ENCODE results near the gene BCL10.

Gene BCL10

DNA sequence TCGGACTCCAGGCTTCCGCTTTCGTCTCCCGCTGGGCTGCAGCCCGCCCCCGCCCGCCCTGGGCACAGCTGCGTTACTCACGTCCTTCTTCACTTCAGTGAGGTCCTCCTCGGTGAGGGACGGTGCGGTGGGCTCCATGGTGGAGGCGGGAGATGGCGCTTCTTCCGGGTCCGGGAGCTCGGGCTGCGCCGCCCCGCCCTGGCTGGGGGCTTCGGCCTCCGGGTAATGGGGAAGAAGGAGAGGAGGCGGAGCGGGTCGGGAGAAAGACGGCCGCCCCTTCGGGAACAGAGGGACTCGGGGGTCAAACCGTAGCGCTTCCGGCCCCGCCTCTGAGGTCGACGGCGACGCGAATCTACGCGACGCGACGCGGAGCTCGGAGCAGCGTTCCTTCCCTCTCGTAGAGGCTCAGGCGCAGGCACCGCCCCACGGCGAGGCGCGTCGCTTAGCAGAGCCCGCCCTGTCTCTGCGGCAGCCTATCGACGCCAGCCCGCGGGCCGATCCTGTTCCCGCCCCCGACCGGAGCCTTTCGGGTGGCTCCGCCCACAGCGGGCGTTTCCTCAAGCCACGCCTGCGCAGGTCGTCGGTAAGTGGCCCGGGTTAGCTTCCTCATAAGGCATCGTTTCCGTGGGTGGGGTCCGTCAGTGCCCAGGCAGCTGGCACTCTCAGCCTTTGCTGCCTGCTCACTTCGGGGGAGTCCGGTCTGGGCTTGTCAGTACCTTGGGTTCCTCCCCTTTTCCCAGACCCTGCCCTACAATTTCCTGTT lies at the start of gene BCL10:
Gene BCL10 (minus strand): TSS at position 418 of the 763 bp plus-strand sequence. CDS start 280 bp downstream, at position 138.
- peak; percentile 96 for DNase-seq

DNA sequence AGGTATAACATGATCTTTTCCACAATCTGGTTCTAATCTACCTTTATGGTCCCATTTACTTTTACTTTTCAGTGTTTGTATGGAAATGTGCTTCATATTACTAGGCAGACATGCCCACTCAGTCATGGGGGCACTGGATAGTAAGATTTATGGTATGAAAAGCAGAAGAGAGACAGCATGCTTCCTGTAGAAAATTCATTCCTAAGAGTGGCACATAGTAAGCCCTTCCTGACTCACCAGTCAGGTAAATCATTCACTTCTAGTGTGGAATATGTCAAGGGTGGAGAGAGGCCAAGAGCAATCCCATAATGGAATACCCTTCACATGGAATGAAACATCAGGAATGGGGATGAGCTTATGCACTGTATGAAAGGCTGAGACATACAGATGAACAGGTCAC lies 49.5 kb upstream of the BCL10 start:
- no peak for DNase-seq

DNA sequence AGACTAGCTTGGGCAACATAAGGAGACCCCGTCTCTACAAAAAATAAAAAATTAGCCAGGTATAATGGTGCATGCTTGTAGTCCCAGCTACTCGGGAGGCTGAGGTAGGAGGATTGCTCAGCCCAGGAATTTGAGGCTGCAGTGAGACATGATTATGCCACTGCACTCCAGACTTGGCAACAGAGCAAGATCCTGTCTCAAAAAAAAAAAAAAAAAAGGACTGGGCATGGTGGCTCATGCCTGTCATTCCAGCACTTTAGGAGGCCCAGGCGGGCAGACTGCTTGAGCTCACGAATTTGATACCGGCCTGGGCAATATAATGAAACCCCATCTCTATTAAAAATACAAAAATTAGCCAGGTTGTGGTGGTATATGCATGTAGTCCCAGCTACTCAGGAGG lies 47.3 kb upstream of the BCL10 start:
- DNase-seq: no peak

DNA sequence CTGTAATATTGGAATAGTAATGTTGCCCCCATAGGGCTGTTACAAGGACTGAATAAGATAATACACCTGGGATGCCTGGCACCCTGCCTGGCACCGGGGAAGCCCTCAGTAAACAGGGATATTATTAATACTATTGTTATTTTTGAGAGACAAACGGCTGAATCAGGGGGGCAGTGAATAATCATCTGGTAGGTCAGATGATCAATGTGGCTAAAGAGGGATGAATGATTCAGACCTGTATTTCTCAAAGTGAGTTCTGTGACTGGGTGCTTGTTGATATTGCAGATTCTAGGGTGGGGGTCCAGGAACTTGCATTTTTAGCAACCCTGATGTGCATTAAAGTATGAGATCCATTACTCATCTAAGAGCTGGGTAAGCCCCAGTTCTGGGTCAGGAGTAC lies 46.2 kb upstream of the BCL10 start:
- DNase-seq: peak; percentile 30

DNA sequence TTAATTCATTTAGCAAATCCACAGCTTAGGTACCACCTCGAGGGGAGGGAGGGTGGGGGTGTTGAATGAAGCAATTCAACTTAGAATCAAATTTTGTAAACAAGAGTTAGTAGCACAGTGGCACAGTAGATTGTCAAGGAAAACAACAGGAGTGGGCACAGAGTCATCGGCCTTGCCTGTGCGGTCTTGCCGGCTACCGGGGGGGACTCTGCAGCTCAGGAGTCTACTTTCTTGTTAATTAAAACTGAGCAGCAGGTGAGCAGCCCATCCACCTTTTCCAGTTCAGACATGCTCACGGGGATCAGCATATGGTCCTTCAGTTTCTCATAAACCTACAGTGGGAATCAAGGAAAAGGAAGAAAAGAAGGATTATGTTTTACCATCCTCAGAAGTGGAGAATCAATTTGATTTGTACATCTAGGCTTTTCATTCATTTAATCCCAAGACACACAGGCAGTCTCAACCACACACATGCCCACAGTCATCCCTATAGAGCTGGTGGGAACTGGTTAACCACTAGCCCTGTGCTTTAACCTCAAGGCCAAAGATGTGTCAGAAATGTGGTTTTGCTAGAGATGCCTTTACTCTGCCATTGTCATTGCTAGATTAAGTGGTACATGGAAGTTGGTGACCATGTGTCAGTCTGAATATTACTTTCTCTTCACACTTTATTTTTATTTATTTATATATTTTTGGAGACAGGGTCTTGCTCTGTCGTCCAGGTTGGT lies 45.0 kb upstream of the BCL10 start:
- DNase-seq: peak; percentile 71

DNA sequence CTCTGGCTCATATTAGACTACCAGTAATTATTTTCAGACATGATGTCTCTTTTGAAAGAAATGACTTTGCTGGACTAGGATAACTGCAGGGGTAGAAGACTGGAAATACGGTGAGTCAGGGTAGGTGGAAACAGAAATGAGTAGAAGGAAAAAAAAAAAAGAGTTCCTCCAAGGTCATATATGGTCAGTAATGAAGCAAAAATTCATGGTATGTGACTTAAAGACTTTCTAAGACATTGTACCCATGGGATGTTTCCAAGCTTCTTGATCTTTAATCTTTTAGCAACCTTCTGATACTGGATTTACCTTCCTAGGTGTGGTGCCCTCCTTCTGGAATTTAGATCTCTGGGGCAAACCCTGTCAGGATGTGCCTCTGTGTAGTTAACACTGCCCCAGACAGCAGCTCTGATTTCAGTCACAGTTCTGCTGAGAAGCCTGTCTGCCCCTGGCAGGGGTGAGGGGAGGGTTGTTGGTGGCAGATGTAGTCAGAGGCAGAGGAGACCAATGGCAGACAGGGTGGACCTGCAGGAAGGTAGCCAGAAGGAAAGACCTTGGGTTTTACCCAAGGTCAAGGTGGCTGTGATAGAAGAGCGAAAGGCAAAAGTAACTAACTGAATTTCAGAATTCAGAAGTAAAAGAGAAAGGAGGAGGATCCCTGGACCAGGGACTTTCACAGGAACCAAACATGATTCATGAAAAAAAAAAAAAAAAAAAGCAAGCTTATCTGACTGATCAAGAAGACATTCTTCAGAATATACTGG lies 44.1 kb upstream of the BCL10 start:
- DNase-seq: peak; percentile 81

DNA sequence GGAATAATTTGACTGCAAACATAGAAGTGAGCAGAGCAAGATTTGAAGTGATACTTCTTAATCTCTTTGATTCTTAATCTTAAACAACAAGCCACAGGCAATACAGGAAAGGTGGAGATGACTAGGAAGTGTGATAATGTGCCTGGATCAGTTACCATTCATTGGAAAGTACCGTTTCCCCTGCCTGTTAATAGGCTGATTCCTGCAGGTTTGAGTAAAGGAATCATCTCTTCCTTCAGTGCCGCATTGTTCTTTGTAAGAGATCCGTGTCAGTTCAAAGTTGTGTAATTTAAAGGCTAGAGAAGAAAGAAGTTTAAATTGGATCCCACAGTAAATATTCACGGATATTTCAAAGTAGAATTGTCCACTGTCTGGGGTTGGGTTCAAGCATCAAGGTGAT lies 43.5 kb upstream of the BCL10 start:
- DNase-seq: no peak

DNA sequence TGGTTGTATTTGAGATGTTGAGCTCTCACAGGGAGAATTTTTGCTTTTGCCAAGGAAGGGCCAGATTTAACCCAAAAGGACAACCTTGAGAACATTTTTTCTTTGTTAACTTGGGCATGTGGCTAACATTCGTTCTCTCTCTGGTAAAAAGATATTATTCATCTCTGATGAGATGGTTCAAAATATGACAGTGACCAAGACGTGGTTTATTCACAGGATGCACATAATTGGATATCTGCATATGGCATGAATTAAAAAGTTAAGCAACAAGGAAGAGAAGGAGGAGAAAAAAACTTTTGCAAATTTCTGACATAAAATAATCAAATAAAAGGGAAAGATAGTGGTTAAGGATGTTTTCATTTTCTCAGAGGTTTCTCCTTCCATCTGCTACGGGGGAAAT lies 43.1 kb upstream of the BCL10 start:
- DNase-seq: peak; percentile 76

DNA sequence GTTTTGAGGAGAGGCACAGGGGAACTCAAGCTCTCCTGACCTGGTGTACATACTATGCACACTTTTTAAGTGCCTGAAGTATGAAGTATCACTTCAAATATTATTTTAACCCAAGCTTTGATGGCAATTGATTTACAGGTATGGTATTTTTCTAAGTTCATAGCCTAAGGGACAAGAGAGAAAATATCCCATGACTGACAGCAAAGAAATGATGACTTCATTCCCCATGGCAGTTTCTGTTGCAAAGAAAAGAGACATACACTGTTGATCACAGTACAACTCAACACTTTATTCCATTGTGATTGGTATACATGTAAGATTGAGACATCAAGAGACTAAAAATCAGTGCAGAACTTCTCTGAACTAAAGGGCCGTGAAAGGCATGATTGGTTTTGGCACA lies 41.8 kb upstream of the BCL10 start:
- no peak for DNase-seq

DNA sequence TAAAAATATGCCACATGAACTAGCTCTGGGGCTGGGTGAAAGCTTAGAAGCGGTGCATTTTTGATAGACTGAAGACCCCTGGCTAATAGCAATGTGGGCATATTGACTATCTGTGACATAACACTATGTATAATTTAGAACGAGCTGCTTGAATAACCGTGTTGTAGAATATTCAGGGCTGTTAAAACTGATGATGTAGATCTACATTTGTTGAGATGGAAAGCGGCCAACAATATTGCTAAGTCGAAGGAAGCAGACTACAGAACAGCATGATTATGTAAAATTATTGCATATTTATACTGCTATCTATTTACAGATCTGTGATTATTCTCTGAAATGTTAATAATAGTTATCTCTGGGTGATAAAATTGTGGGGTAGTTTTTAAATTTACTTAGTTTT lies 41.1 kb upstream of the BCL10 start:
- DNase-seq: no peak

DNA sequence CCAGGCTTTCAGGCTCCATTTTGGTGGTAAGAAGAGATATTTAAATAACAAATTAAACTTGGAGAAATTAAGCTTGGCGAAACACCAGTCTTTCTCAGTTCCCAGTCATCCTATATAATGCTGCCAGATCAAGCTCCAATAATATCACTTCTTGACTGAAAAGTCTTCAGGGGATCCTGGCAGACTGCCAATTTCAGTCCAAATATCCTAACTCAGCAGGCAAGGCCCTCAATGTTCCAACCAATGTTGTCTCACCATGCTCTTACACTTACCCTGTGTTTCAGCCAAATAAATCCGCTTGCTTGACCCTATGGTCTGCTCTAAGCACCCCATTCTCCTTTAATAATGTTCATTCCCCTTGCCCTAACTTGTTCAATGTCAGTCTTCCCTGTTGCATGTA lies 39.9 kb upstream of the BCL10 start:
- DNase-seq: no peak

DNA sequence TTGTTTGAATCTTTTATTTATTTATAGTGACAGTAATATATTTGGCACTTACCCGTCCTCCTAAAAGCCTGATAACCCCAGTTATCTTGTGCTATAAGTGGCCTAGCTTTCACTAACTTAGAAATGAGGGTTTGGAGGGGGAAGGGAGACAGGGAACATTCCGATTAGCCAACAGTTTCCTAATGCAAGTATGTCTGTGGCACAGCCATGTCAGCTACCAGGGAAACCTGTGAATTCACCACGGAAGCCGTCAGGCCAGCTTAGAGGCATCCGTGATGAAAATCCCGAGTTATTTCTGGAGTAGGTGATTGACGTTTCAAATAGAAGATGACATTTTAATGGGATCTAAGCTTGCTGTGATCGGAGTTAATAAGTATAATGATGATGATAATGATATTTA lies 39.4 kb upstream of the BCL10 start:
- peak; percentile 46 for DNase-seq

DNA sequence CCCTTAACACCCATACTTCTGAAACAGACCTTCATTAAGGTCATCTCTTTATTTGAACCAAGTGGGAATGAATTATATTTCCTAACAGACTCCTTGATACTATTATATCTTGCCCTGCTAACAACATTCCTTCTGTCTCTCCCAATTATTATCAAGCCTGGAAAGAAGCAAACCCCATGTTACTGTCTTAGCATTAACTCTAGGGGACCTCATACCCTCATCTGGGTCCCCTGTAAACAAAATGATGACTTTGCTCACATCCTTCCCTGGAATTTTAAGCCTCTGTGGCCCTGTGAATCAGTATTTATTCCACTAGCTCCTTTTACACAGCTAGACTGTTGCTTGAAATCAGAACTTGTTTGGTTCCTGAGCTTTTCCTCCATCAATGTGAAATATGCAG lies 38.3 kb upstream of the BCL10 start:
- peak; percentile 78 for DNase-seq

DNA sequence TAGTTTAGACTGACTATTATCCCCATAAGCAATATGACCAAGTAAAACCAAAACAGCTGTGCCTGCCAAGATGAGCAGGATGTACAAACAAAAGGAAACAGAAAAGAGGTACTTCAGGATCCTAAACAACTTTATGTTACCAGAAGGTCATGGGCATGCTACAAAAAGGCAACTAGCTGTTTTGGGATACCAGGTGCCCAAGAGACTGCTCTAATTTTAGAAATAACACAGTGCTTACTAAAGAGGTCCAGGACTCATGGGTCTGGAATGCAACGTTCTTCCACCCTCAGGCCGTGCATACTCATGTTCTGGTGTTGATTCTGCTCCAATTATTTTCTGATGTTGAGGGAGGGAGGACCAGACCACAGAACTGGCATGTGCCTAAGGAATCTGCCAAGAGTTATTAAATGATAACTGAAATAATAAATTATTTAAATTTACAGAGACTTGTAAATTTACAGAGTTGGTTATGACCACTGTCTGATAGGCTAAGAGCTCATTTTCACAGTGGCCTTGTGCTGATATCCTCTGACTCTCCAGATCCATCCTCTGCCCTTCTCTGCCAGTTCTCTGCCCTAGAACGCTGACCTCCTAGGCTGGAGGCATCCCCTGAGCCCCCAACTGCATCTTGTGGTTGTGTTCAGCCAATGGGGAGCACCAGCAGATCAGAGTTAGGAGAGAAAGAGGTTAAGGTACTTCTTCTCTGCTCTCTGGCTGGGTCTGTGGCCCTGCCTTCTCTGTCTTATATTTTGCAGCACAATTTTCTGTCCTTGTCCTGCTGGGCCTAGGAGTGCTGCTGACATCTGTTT lies 37.7 kb upstream of the BCL10 start:
- peak; percentile 96 for DNase-seq

DNA sequence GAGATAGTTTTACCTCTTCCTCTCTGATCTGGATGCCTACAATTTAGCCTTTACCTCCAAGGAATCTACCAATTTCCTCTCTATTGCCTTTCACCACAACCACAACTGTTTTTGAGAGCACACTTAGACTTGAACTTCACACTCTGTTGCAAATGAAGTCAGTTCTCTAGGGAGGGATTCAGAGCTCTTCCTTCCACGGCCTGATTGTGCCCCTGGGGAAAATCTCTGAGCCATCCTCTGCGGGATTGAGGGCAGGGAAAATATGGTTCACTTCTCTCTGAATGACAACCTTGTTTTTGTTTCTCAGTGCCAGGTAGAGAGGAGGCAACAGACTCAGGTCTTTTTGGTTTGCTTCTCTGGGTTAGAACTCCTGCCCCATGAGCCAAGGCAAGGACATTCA lies 35.4 kb upstream of the BCL10 start:
- no peak for DNase-seq

DNA sequence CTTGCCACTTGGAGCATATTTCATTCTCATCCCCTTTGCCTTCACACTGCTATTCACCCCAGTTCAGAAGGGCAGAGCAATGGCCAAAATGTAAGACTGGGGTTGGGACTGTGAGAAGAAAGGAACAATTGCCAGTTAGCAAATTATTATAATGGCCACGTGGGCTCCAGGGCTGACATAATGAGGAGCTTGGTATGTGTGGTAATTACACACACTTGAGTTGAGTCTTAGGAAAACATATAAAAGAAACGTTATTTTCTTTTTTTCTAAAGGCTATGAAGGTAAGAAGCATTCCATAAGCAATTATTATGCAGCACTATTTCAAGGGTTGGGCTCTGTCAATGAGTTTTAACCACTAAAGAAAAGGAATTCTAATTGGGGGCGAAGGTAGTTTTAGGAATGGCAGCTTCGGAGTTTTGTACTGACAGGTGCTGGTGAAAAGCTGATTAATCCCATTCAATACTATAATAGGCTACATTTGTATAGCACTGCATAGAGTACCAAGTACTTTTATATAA lies 32.5 kb upstream of the BCL10 start:
- DNase-seq: no peak

DNA sequence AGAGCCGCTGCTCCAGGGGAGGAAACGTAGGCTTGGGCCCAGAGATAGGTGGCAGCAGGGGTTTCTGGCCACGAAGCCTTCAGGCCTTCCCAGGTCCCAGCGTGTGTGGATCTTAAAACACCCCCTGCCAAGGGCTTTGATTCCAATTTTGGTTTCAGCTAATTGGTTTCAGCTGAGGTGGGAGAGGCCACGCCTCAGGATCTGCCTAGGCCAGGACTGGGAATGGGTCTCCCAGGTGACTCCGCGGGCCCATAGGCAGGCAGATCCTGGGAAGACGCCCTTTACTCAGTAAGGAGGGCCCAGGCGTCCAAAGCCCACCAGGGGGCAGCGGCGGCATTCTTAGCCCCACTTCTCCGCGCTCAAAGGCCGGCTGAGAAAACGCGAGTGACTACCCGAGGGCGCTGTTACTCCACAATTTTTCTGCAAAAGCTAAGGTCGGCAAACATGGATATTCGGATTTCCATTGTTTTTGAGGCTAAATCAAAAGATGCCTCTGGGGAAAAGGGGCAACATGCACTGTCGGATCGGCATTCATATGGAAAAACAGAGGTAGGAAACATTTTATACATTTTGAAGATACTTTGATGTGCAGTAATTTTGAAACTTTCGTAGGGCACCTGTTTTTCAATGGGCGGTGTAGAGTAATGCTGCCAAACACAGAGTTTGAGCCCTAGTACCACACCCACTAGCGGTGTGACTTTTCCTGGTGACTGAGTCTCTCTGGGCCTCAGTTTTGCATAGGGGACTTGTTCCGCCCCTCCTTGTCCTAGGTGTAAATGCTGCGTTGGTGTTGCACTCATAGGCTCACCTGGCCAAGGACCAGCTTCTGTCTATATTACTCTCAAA lies 31.8 kb upstream of the BCL10 start:
- peak; percentile 87 for DNase-seq

DNA sequence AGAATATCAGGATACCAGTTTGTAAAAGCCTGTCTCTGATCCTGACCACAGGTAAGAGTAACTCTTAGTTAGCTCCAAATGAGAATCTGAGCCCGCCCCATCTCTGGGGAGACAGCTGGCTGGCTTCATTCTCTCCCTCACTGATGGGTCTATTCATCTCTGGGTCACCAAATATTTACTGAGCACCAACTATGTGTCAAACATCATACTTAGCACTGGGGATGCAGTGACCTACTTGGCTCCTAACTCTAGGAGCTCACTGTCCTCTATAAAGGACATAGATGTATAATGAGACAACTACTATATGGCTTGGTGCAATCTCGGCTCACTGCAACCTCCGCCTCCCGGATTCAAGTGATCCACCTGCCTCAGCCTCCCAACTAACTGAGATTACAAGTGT lies 29.8 kb upstream of the BCL10 start:
- DNase-seq: no peak

DNA sequence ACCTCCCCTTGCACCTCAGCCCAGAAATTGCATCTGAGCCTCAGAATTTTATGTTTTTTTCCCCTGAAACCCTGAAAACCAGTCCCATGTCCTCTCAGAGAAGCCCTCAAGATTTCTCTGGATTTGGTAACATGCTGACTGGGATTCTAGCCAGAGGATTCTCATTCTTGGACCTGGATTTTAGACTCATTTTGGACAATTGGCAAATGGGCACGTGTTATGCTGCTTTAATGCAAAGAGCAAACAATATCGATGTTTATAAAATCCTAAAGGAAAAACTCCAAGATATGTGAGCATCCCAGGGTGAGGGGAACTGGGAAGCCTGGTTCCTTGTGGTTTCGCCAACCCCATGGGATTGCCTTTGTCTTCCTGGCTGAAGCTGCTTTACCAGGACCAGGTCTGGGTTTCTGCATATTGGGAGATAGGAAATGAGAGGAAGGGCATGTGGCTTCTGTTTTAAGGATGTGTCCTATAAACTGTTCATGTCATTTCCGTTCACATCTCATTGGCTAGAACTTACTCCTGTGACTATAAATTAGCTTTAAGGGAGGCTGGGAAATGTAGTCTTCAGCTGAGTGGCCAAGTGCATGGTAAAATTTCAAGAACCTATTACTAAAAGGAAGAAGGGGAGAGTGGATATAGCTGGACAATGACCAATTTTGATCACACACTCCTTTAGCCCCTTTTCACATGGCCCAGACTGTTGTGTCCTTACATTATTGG lies 27.2 kb upstream of the BCL10 start:
- no peak for DNase-seq

DNA sequence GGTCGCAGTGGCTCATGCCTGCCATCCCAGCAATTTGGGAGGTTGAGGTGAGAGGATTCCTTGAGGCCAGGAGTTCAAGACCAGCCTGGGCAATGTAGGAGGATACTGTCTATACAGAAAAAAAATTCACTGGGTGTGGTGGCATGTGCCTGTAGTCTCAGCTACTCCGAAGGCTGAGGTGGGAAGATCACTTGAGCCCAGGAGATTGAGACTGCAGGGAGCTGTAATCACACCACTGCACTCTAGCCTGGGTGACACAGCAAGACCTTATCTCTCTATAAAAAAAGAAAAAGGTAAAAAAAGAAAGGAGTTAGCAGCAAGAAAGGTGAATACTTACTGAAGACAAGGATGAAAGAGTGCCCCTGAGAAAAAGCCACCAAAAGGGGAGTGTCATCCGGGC lies 23.7 kb upstream of the BCL10 start:
- DNase-seq: no peak

Data from fibroblast of skin of right quadriceps (primary cell).